Measurements from ENCODE around the gene GOLGA6L25. TPM values are rescaled to one million over a fixed set of nuclear protein-coding genes. Genes with fewer than 3 reads are reported as not detected.
"Not testable (repeated sequence)": the region's sequence is repeated elsewhere in the genome, so short reads cannot be mapped to it uniquely, and the experiment has no call there.

Gene GOLGA6L25
- total RNA-seq (2022) (not detected in 2 replicates), Bru-seq, nascent RNA (not detected), BruChase-seq, experiment 1, labeled RNA remaining after a 6-hour chase (not detected), BruChase-seq, experiment 2, labeled RNA remaining after a 2-hour chase (not detected)
- long read RNA-seq = 0 reads

DNA sequence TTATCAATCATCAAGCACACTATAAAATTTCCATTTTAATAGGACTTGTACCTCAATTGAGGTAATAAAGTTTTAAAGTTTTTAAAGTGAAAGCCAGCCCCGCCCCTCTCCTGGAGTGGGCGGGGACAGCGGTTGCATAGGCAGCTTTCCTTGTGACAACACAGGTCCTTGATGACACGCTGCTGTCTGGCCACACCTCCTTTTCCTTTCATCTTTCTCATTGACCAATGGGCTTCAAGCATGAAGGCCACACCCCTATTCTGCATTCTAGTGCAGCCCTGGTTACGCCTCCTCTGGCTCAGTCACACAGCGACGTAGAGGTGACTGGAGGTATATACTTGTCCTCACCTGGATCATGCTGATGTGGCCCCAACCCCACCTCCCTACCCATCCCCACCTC, at the start of gene GOLGA6L25:
GOLGA6L25 (plus strand) TSS at position 301 of the 400 bp plus-strand sequence; CDS start at position 362, 61 bp downstream.
- H3K9me3 Mint-ChIP-seq (ENCODE audit: unreplicated experiment); H3K27ac Mint-ChIP-seq (ENCODE audit: low read depth, unreplicated experiment); intact Hi-C loops (cut with micrococcal nuclease); DNase-seq (ENCODE audit: unreplicated experiment); H3K36me3 Mint-ChIP-seq (ENCODE audit: insufficient read depth, unreplicated experiment); CTCF ChIA-PET; H3K27me3 Mint-ChIP-seq (ENCODE audit: insufficient read depth, unreplicated experiment); POLR2A ChIA-PET; H3K4me3 Mint-ChIP-seq (ENCODE audit: unreplicated experiment); BruUV-seq (replicated peaks); H3K4me1 Mint-ChIP-seq (ENCODE audit: insufficient read depth, unreplicated experiment): not testable (repeated sequence)

- POLR2A ChIA-PET; intact Hi-C loops (cut with micrococcal nuclease); H3K36me3 Mint-ChIP-seq (ENCODE audit: insufficient read depth, unreplicated experiment); H3K4me1 Mint-ChIP-seq (ENCODE audit: insufficient read depth, unreplicated experiment); H3K27ac Mint-ChIP-seq (ENCODE audit: low read depth, unreplicated experiment); H3K4me3 Mint-ChIP-seq (ENCODE audit: unreplicated experiment); CTCF ChIA-PET; H3K27me3 Mint-ChIP-seq (ENCODE audit: insufficient read depth, unreplicated experiment); BruUV-seq (replicated peaks); H3K9me3 Mint-ChIP-seq (ENCODE audit: unreplicated experiment); DNase-seq (ENCODE audit: unreplicated experiment): not testable (repeated sequence)
Observed at GRCh38 chr15:28508217-28508889, 45.0 kb upstream of the GOLGA6L25 start.

- H3K9me3 Mint-ChIP-seq (ENCODE audit: unreplicated experiment); intact Hi-C loops (cut with micrococcal nuclease); BruUV-seq (replicated peaks); H3K27ac Mint-ChIP-seq (ENCODE audit: low read depth, unreplicated experiment); H3K4me3 Mint-ChIP-seq (ENCODE audit: unreplicated experiment); H3K4me1 Mint-ChIP-seq (ENCODE audit: insufficient read depth, unreplicated experiment); POLR2A ChIA-PET; CTCF ChIA-PET; DNase-seq (ENCODE audit: unreplicated experiment); H3K27me3 Mint-ChIP-seq (ENCODE audit: insufficient read depth, unreplicated experiment); H3K36me3 Mint-ChIP-seq (ENCODE audit: insufficient read depth, unreplicated experiment): not testable (repeated sequence)
Observed at GRCh38 chr15:28514128-28514527, 39.2 kb upstream of the GOLGA6L25 start.

DNA sequence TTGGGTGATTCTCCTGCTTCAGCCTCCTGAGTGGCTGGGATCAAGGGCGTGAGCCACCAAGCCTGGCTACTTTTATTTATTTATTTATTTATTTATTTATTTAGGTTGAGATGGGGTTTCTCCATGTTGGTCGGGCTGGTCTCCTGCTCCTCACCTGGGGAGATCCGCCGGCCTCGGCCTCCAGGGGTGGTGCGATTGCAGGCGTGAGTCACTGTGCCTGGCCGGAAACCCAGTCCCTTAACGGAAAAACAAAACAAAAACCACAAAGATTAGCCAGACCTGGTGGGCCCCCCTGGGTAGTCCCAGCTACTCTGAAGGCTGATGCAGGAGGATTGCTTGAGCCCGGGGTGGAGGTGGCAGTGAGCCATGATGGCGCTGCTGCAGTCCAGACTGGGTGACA, 38.2 kb upstream of the GOLGA6L25 start:
- POLR2A ChIA-PET; H3K36me3 Mint-ChIP-seq (ENCODE audit: insufficient read depth, unreplicated experiment); H3K4me3 Mint-ChIP-seq (ENCODE audit: unreplicated experiment); CTCF ChIA-PET; H3K27ac Mint-ChIP-seq (ENCODE audit: low read depth, unreplicated experiment); DNase-seq (ENCODE audit: unreplicated experiment); intact Hi-C loops (cut with micrococcal nuclease); H3K4me1 Mint-ChIP-seq (ENCODE audit: insufficient read depth, unreplicated experiment); H3K9me3 Mint-ChIP-seq (ENCODE audit: unreplicated experiment); BruUV-seq (replicated peaks); H3K27me3 Mint-ChIP-seq (ENCODE audit: insufficient read depth, unreplicated experiment): not testable (repeated sequence)

DNA sequence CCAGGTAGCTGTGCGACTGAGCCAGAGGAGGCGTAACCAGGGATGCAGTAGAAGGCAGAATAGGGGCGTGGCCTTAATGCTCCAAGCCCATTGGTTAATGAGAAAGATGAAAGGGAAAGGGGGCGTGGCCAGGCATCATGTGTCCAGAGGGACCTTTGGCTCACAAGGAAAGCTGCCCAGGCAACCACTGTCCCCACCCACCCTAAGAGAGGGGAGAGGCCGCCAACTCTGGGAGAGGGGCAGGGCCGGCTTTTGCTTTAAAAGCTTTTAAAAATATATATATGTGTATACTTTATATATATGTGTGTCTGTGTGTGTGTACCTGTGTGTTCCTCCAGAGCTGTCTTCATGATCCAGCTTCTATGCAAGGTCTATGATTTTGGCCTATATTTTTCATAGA, 20.4 kb upstream of the GOLGA6L25 start, which contains the start of gene GOLGA8G:
GOLGA8G (minus strand) TSS at position 18 of the 400 bp plus-strand sequence. CDS start 62 bp downstream, outside the sequence.
- POLR2A ChIA-PET; CTCF ChIA-PET; H3K4me3 Mint-ChIP-seq (ENCODE audit: unreplicated experiment); H3K9me3 Mint-ChIP-seq (ENCODE audit: unreplicated experiment); BruUV-seq (replicated peaks); H3K4me1 Mint-ChIP-seq (ENCODE audit: insufficient read depth, unreplicated experiment); H3K36me3 Mint-ChIP-seq (ENCODE audit: insufficient read depth, unreplicated experiment); DNase-seq (ENCODE audit: unreplicated experiment); H3K27ac Mint-ChIP-seq (ENCODE audit: low read depth, unreplicated experiment); intact Hi-C loops (cut with micrococcal nuclease); H3K27me3 Mint-ChIP-seq (ENCODE audit: insufficient read depth, unreplicated experiment): not testable (repeated sequence)

- POLR2A ChIA-PET; intact Hi-C loops (cut with micrococcal nuclease); DNase-seq (ENCODE audit: unreplicated experiment); H3K9me3 Mint-ChIP-seq (ENCODE audit: unreplicated experiment); CTCF ChIA-PET; H3K27me3 Mint-ChIP-seq (ENCODE audit: insufficient read depth, unreplicated experiment); H3K27ac Mint-ChIP-seq (ENCODE audit: low read depth, unreplicated experiment); H3K4me1 Mint-ChIP-seq (ENCODE audit: insufficient read depth, unreplicated experiment); H3K4me3 Mint-ChIP-seq (ENCODE audit: unreplicated experiment); BruUV-seq (replicated peaks); H3K36me3 Mint-ChIP-seq (ENCODE audit: insufficient read depth, unreplicated experiment): not testable (repeated sequence)
Observed at GRCh38 chr15:28573351-28573750, 20.0 kb downstream of the GOLGA6L25 start.

DNA sequence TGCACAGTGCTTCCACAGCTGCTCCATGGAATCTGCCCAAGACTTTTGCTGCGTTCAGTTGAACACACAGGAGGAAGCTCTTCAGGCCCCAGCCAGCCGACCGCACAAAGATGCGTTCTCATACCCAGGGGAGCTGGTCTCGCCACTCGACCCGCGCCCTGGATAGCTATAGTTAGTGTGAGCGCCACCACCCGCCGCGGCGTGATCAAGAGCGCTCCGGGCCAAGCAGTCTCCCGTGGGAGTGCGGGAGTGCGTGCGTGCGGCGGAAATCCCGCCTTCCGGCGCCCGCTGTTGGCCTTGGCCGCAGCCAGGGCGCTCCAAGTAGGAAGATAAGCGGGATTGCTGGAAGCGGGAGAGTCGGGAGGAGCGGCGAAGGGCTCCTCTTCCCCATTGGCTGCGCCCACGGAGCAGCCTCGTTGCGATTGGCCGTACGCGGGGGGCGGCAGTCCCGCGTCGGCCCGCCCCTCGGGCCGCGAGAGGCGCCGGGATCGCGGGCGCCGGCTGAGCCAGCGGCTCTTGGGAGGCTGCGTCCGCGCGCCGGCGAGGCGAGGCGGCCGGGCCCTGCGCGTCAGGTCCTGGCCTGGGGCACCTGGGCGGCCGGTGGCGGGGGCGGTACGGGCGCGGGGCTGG, 35.7 kb downstream of the GOLGA6L25 start:
- BruUV-seq (replicated peaks); H3K4me1 Mint-ChIP-seq (ENCODE audit: insufficient read depth, unreplicated experiment); POLR2A ChIA-PET; H3K27me3 Mint-ChIP-seq (ENCODE audit: insufficient read depth, unreplicated experiment); H3K9me3 Mint-ChIP-seq (ENCODE audit: unreplicated experiment); intact Hi-C loops (cut with micrococcal nuclease); CTCF ChIA-PET; H3K27ac Mint-ChIP-seq (ENCODE audit: low read depth, unreplicated experiment); H3K36me3 Mint-ChIP-seq (ENCODE audit: insufficient read depth, unreplicated experiment); DNase-seq (ENCODE audit: unreplicated experiment): not testable (repeated sequence)
- peak overlapping the region; percentile 81 for H3K4me3 Mint-ChIP-seq (ENCODE audit: unreplicated experiment)

DNA sequence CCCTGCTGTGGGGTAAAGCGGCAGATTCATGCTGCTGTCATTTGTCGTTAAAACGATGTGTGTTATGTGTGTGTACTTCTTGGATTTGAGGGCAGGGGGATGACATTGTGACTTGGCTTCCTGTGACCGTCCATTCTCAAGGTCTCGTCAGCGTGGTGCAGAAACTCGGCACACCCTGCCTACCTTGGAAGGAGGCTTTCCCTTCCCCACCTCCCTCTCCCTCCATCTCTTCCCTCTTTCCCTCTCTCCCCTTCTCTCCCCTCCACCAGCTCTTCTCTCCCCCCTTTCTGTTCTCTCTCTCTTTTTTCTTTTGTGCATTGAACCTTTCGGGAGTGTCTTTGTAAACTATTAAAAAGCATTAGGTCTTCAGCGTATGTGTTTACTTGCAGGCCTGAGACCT, 36.4 kb downstream of the GOLGA6L25 start:
- H3K27me3 Mint-ChIP-seq (ENCODE audit: insufficient read depth, unreplicated experiment); H3K36me3 Mint-ChIP-seq (ENCODE audit: insufficient read depth, unreplicated experiment); H3K4me1 Mint-ChIP-seq (ENCODE audit: insufficient read depth, unreplicated experiment); intact Hi-C loops (cut with micrococcal nuclease); CTCF ChIA-PET; POLR2A ChIA-PET; H3K9me3 Mint-ChIP-seq (ENCODE audit: unreplicated experiment); BruUV-seq (replicated peaks); DNase-seq (ENCODE audit: unreplicated experiment): not testable (repeated sequence)
- peak overlapping the region; percentile 81 for H3K4me3 Mint-ChIP-seq (ENCODE audit: unreplicated experiment)
- peak overlapping the region; percentile 61 for H3K27ac Mint-ChIP-seq (ENCODE audit: low read depth, unreplicated experiment)

- H3K9me3 Mint-ChIP-seq (ENCODE audit: unreplicated experiment); CTCF ChIA-PET; DNase-seq (ENCODE audit: unreplicated experiment); H3K4me1 Mint-ChIP-seq (ENCODE audit: insufficient read depth, unreplicated experiment); BruUV-seq (replicated peaks); H3K36me3 Mint-ChIP-seq (ENCODE audit: insufficient read depth, unreplicated experiment); intact Hi-C loops (cut with micrococcal nuclease); H3K27me3 Mint-ChIP-seq (ENCODE audit: insufficient read depth, unreplicated experiment); H3K27ac Mint-ChIP-seq (ENCODE audit: low read depth, unreplicated experiment); POLR2A ChIA-PET; H3K4me3 Mint-ChIP-seq (ENCODE audit: unreplicated experiment): not testable (repeated sequence)
Observed at GRCh38 chr15:28592395-28592794, 39.0 kb downstream of the GOLGA6L25 start.

Measured in MCF 10A (cell line).